Epithelial cell of esophagus (primary cell): ENCODE results near the gene HOXC12.

ENCODE experiments used
- DNase-seq: peaks from one replicate; pipeline ENCODE4 v3.0.0; 2010; ENCODE audit warnings: low read depth
- H3K4me3 ChIP-seq: 2 replicates; pipeline ENCODE4 v1.5.1; 2011; ENCODE audit warnings: mild to moderate bottlenecking, low read length, control low read depth
- TF ChIP-seq, protein P1 (sequence below): IDR thresholded peaks from 2 replicates; pipeline ENCODE4 v1.5.1; 2011; ENCODE audit warnings: low read depth, mild to moderate bottlenecking, low read length, control low read depth, inconsistent platforms; ENCODE audit not compliant: insufficient read depth; ENCODE audit errors: missing control alignments

Gene HOXC12

DNA sequence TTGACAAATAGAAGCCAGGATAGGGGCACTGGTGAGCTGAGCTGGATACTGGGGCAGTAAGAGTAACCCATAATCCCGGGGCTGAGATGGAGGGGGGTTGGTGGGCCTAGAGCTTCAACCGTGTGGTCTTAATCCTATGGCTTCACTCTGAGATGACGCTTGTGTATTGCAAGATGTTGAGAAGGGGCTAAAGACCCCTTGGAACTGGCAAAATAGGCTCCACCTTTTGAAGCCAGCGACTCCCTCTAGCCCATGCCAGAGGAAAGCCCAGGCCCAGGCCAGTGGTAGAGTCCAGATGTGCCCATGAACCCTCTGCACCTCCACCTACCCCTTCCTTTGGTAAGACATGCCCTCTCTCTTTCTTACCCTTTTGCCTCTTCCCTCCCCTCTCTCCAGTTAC lies 4.6 kb downstream of the HOXC12 start:
- TF ChIP-seq, protein P1, sequence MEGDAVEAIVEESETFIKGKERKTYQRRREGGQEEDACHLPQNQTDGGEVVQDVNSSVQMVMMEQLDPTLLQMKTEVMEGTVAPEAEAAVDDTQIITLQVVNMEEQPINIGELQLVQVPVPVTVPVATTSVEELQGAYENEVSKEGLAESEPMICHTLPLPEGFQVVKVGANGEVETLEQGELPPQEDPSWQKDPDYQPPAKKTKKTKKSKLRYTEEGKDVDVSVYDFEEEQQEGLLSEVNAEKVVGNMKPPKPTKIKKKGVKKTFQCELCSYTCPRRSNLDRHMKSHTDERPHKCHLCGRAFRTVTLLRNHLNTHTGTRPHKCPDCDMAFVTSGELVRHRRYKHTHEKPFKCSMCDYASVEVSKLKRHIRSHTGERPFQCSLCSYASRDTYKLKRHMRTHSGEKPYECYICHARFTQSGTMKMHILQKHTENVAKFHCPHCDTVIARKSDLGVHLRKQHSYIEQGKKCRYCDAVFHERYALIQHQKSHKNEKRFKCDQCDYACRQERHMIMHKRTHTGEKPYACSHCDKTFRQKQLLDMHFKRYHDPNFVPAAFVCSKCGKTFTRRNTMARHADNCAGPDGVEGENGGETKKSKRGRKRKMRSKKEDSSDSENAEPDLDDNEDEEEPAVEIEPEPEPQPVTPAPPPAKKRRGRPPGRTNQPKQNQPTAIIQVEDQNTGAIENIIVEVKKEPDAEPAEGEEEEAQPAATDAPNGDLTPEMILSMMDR: no peak

DNA sequence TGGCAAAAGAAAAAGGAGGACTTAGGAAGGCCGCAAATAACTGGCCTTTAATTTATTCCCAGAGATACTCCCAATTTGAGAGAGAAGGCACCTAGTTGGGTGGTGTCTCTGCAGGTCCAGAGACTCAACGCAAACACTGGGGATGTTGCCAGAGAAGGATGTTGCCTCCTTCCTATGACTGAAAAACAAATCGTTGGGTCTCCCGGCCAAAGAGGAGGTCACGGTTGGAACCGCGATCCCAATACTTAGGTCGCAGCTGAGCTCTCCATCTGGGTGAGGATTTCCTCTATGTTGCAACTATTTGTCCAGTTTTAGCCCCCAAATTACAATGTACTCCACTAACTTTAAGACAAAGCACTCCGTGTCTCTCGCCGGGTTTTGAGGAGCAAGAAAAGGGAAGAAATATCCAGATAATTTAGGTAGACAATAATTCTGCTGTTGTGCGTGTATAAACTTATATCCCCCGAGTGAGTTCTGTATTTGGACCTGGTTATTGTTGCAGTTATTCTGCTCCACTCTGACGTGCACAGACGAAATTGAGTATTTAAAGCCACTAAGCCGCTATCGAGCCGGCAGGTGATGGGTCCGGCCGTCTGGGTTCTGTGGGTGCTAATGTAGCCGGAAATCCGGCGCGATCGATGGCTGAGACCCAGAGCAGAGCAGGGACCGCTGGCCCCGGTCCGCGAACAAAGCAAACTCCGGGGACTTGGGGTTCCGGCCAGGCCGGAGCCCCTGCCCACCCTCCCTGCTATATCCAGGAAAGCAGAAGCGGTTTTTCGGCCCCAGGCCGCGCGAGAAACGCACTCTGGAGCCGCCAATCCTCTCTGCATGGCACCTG lies 5.7 kb downstream of the HOXC12 start:
- DNase-seq: no peak
- TF ChIP-seq, protein P1: no peak
- no peak overlapping the region for H3K4me3 ChIP-seq

More for the DNA sequence above, 4.6 kb downstream of the HOXC12 start:
- no peak for DNase-seq
- H3K4me3 ChIP-seq: no peak overlapping the region

DNA sequence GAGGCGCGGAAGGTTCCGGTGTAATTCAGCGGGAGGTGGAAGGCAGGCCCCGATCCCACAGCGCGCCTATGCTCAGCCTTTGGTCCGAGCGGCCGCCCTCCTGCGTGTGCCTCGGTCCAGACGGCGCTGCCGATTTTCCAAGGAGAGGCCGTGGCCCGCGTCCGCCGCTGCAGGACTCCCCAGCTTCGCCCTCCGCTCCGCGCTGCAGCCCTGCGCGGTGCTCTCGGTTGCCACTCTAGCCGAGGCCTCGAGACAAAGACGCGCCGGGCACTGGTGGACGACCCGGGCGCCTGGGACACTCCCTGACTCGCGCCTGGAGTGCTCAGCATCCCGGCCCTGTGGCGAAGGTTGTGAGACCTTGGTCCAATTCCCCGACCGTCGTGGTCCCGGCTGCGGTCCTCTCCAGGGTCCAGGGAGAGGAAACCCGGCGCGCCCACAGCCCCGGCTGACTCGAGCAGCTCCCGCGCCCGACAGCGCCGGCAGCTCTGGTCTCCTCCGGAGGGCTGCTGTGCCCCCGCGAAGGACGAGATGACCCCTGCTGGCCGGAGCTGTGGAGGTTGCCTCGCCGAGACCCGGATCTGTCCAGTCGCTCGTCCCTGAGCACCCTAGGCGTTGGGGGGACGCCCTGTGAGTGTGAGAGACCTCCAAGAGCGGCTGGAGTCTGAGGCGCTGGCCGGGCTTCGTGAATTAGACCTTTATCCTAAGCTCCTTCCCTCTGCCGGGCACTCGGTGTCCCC lies 6.5 kb downstream of the HOXC12 start:
- TF ChIP-seq, protein P1: no peak
- no peak for DNase-seq
- H3K4me3 ChIP-seq: no peak overlapping the region

DNA sequence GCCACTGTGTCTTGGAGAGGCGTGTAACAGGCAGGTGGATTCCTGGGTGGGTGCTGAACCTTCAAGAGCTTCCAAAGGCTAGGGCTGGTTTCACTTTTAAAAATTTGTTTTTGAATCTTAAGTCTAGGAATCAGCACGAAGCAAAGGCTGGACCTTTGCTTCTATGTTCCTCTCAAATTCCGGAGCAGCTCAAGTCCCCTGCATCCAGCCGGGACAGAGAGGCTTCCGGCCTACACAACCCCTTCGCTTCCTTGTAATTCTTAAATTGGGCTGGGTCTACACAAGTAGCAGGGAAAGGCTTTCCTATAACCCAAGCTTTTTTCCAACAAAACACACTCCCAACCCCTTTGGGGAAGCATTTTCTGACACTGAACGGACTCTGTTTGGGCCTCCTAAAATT lies 8.3 kb downstream of the HOXC12 start:
- H3K4me3 ChIP-seq: no peak overlapping the region
- TF ChIP-seq, protein P1: no peak
- no peak for DNase-seq

DNA sequence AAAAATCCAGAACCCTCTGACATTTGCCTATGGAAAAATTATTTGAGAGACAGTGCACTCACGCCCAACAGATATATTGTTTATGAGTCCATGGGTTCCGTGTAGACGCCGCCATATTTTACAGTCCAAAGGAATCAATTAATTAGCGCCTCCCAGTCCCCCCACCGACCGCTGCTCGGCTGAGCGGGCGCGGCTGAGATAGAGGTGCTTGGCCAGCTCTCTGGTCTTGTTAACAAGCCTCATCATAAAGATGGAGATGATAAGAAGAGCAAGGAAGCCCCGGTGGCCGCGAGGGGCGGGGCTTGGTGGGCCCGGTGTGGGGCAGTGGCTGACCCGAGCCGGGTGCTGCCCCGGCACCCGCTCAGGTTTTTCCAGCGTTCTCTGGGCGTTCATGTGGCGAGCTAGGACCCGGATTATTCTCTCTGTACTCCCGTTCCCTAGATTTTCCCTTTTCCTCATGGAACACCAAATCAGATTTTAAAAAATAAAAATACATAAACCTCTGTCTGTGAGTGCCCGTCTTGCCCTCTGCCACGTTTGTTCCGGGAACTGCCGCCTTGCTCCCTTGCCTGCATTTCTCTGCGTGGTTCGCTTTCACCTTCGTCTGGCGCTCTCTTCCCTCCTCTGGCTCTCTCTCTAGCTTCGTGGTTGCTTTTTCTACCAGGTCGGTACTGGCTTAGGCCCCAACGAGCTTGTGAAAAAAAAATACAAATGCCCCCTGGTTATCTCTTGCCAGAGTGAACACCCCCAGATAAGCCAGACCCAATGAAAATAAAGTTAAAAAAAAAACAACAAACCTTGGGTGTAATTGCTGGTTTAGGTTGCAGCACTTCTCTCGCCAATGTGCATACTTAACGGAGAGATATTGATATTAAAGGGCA lies 9.0 kb downstream of the HOXC12 start:
- no peak overlapping the region for H3K4me3 ChIP-seq
- TF ChIP-seq, protein P1: no peak
- no peak for DNase-seq

DNA sequence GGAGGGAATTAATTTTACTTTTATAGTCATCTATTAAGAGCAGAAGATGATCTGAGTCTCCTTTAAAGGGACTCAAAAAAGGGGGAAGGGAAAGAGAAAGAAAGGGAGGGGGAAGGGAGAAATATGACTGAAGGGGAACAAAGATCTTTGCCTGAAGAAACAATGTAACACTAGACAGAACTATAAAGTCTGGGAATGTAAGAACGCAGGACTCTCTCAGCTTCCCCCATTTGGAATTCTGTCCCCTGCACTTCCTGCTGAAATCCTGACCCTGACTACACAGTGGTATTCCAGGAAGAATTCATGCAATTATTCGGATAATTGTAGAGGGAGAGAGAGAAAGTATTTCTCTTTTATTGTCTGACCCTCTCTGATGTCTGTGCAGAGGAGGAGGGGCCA lies 9.6 kb downstream of the HOXC12 start:
- no peak overlapping the region for H3K4me3 ChIP-seq
- TF ChIP-seq, protein P1: no peak
- DNase-seq: no peak
